ENCODE results near the gene HSF2BP. TPM values are rescaled to one million over a fixed set of nuclear protein-coding genes. Genes with fewer than 3 reads are reported as not detected.

The HSF2BP gene
- total RNA-seq (2022; extraction: Qiagen RNA extraction), result 1.6 to 2.2 TPM (median 1.8 TPM) in 5 replicates

GRCh38 chr21:43659136-43660000 is at the start of gene HSF2BP, which contains the start of gene RRP1B:
TSS of gene HSF2BP (minus strand) at chr21:43659488. CDS start at chr21:43658096, 1,392 bp downstream.
TSS of gene RRP1B (plus strand) at chr21:43659560. CDS start at chr21:43659665, 105 bp downstream.

Other genes with a start within 250 kb of the HSF2BP start
- 7.9 to 17.4 TPM (median 15.9 TPM) in 5 replicates for gene SIK1, start 232.4 kb downstream of the HSF2BP start, total RNA-seq (2022; extraction: Qiagen RNA extraction)
- gene RRP1B, start 72 bp upstream of the HSF2BP start, total RNA-seq (2022; extraction: Qiagen RNA extraction), result 35.2 to 47.5 TPM (median 45.3 TPM) in 5 replicates
- 253 to 364 TPM (median 328 TPM) in 5 replicates for gene PDXK, start 59.6 kb upstream of the HSF2BP start, total RNA-seq (2022; extraction: Qiagen RNA extraction)
- gene CSTB, start 116.8 kb upstream of the HSF2BP start, total RNA-seq (2022; extraction: Qiagen RNA extraction), result 83.6 to 96.7 TPM (median 86.2 TPM) in 5 replicates
- gene RRP1, start 130.1 kb upstream of the HSF2BP start, total RNA-seq (2022; extraction: Qiagen RNA extraction), result 33.3 to 38.3 TPM (median 36.6 TPM) in 5 replicates
- 17.8 to 30.7 TPM (median 29.0 TPM) in 5 replicates for gene AGPAT3, start 205.7 kb upstream of the HSF2BP start, total RNA-seq (2022; extraction: Qiagen RNA extraction)

All from A549 treated with dexamethasone at 1 μM for 4 hours (cell line).